Psoas muscle (tissue), 8 donors: Measurements from ENCODE around the gene SPSB1. TPM values are rescaled to one million over a fixed set of nuclear protein-coding genes. Genes with fewer than 3 reads are reported as not detected.

Source experiments
- ATAC-seq, 4 donors: fragments of 200-7000 bp; cut with Tn5 transposase; one replicate each; pipeline ENCODE4 v1.9.1; 2020; ENCODE audit warnings: moderate library complexity in 3 of 4, mild to moderate bottlenecking in 2 of 4
- DNase-seq, 2 donors: peaks; one replicate each; pipeline ENCODE4 v3.0.0-alpha.2; 2020
- H3K27ac ChIP-seq: fragments of 200-600 bp; one replicate; pipeline ENCODE4 v1.8.0; 2022
- H3K27me3 ChIP-seq, 3 donors: fragments of 200-600 bp in 1 of 3; one replicate each; pipeline versions ENCODE4 v1.6.1 to v1.8.0; 2013 to 2022; ENCODE audit warnings: low read length in 2 of 3, mild to moderate bottlenecking in 2 of 3, moderate library complexity in 1 of 3; ENCODE audit not compliant: insufficient read depth in 3 of 3
- H3K36me3 ChIP-seq, 2 donors: fragments of 200-600 bp in 1 of 2; one replicate each; pipeline versions ENCODE4 v1.6.1 to v1.8.0; 2013 to 2022; ENCODE audit warnings: low read depth in 1 of 2, mild to moderate bottlenecking in 1 of 2, moderate library complexity in 1 of 2; ENCODE audit not compliant: insufficient read depth in 1 of 2
- H3K4me1 ChIP-seq: fragments of 200-600 bp; one replicate; pipeline ENCODE4 v1.8.0; 2022
- H3K4me3 ChIP-seq: fragments of 200-600 bp; one replicate; pipeline ENCODE4 v1.8.0; 2022; ENCODE audit warnings: mild to moderate bottlenecking
- H3K9me3 ChIP-seq: fragments of 200-600 bp; one replicate; pipeline ENCODE4 v1.8.0; 2022
- CTCF ChIP-seq: fragments of 200-600 bp; IDR thresholded peaks from one replicate; pipeline ENCODE4 v1.8.0; 2022; ENCODE audit warnings: antibody characterized with exemption
- WGBS, 3 donors: extraction: QIAGEN DNeasy Blood & Tissue Kit; methylation state at CpG; one replicate each; pipeline versions ENCODE4 v1.1.6 to v1.1.7; 2013; 5-methylcytosine and 5-hydroxymethylcytosine counted together
- intact Hi-C, 2 donors: fragments of 100-400 bp; cut with DNase I; formaldehyde crosslinking; loops; one replicate each; pipeline versions ENCODE4 v1.11.0 to v1.14.2; 2022
- polyA plus RNA-seq, 3 donors: library from polyadenylated mRNA; stranded (reverse); fragments of 200-250 nt; gene quantifications; one replicate each; pipeline ENCODE4 v1.2.3, GENCODE V29; 2013
- total RNA-seq, 4 donors: library from RNA; stranded (reverse); fragmentation: NEBNext Ultra II Directional in 2 of 4; extraction: Animal tissue kit (Norgen Biotek cat#: 25700) in 2 of 4; gene quantifications; one replicate each; pipeline versions ENCODE4 v1.2.1 to v1.2.4, GENCODE V29; 2021 to 2023
- donor health status: healthy with polysubstance abuse.
- donor health status: DM: no; HTN: no; CAD: no; lungs with moderate emphysema.
- donor health status: Bipolar disorder and iron deficiency.
- donor health status: healthy.
- donor health status: DM: yes; HTN: yes; CAD: no.
- donor health status: DM: no; HTN: no; CAD: no.
- donor health status: DM: no; HTN: no; CAD: no.
- donor health status: DM: yes; HTN: yes; CAD: no.

The SPSB1 gene
- total and polyA plus RNA-seq, 7 donors: 12.0 to 60.7 (median 31.3) TPM

DNA sequence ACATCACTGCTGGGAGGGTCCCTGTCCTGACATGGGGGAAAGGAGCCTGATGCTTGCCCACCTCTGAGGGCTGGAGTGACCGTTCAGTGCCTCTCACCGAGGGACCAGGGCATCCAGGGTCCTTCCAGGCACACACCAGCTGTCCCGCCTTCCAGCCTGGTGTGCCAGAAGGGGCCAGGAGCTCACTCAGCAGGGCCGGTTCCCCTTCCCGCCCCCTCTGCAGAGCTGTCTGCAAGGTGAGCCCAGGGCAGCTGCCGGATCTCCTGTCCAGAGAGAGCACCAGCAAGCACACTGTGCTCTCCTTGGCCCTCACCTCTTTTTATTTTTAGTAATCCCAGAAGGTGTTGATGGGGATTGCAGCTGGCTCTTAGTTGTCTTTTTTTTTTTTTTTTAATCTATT lies 41.2 kb upstream of the SPSB1 start:
- Histone ChIP-seq H3K27ac (peak overlapping the region; percentile 81), H3K4me3 (peak overlapping the region; percentile 41), H3K27me3 (no peaks in the 10 kb centered on the region), H3K36me3 (peaks cover 0 to 25% of the 10 kb centered on the region in 2 donors), H3K9me3 (no peaks in the 10 kb centered on the region), H3K4me1 (peaks cover 77% of the 10 kb centered on the region)
- ATAC-seq (peak; percentile 66 to 74 (median 70)), DNase-seq (peak; percentile 77 to 89)
- no peak for TF ChIP-seq CTCF
- WGBS, 3 donors: 3 to 18% (median 14%) methylated on average over 5 to 6 of the region's 6 CpGs
- intact Hi-C loops: loop anchor here in 1 of 2 donors (5.0 kb wide), 1 partner anchor 36 kb away; no protein-coding TSS in a partner anchor

DNA sequence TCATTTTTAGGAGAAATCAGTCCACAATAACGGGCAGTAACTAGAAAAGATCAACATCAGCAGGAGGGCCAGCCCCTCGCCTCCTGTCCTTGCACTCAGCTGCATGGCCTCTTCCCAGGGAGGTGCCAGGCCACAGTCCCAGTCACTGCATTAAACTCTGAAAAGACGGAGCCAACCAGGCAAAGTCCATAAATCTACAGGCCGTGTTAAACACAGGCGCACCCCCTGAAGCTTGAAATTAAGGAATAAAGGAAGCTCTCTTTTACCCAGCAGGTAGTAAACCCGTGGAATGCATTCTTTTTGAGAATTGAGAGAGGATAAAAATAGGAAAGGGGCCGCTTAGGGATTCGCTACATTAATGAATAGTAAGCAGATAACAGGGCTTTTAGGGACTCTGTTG lies 39.7 kb upstream of the SPSB1 start:
- no peak for TF ChIP-seq CTCF
- peak overlapping the region; percentile 81 for H3K27ac ChIP-seq
- WGBS, 3 donors: 29 to 45% (median 30%) methylated on average over 8 of the region's 8 CpGs
- intact Hi-C loops: loop anchor here in 1 of 2 donors (5.0 kb wide), 1 partner anchor 34 kb away; no protein-coding TSS in a partner anchor
- no peak overlapping the region for H3K4me3 ChIP-seq
- DNase-seq (peak in 1 of 2 donors; percentile 46), ATAC-seq (no peak)
- no peaks in the 10 kb centered on the region for H3K9me3 ChIP-seq
- no peaks in the 10 kb centered on the region for H3K27me3 ChIP-seq
- peaks cover 76% of the 10 kb centered on the region for H3K4me1 ChIP-seq
- H3K36me3 ChIP-seq: peaks cover 0 to 11% of the 10 kb centered on the region in 2 donors

DNA sequence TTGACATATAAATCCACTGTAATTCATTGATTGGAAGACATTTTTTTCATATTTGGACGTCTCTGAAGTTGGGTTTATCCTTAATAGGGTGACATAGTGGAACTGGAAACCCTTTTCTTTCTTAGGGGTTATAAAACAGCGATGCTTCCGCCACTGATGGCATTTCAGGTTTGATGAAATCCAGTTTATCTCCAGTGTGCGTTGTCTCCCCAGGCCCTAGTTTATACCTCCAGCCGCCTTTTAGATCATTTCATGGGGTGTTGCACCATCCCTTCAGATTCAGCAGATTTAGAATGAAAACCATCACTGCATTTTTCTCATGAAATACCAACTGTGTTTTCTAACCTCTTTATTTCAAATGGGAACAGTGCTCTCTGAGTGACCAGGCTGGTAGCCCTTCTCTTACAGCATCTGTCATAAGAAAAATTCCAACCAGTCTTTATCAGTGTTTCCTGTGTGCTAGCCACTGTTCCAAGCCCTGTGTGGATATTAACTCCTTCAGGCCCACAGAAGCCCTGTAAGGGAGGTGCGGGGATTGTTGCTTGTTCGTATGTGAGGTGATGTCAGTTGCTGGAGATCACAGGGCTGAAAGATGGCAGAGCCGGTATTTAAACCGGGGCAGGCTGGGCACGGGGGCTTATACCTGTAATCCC lies 39.1 kb upstream of the SPSB1 start:
- DNase-seq (no peak), ATAC-seq (no peak)
- TF ChIP-seq CTCF: no peak
- Histone ChIP-seq H3K27ac (peak overlapping the region; percentile 81), H3K36me3 (peaks cover 3 to 9% of the 10 kb centered on the region in 2 donors), H3K9me3 (no peaks in the 10 kb centered on the region), H3K4me3 (no peak overlapping the region), H3K4me1 (peaks cover 74% of the 10 kb centered on the region), H3K27me3 (no peaks in the 10 kb centered on the region)
- intact Hi-C loops: loop anchor here in 1 of 2 donors (5.0 kb wide), 1 partner anchor 34 kb away; no protein-coding TSS in a partner anchor
- WGBS, 3 donors: 64 to 81% (median 66%) methylated on average over 10 of the region's 10 CpGs

DNA sequence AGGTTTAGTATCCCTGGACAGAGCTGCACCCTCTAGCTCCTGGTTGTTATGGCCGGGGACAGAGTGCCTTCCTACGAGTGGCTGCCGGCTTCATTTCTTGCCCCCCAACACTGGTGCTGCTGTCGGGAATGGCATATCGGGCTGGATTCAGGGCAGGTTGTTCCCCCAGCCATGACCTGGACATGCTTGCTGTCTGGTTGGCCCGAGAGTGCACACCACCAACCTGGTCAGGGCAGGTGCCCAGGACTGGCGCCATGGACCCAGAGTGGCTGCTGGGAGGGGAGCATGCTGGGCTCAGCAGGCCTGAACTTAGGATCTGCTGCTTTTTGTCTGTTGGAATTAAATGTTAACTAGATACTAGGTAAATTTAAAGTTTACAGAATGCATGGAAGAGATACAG lies 36.4 kb upstream of the SPSB1 start:
- WGBS, 3 donors: 62 to 86% (median 66%) methylated on average over 7 of the region's 7 CpGs
- peak overlapping the region; percentile 63 for H3K27ac ChIP-seq
- H3K27me3 ChIP-seq: no peaks in the 10 kb centered on the region
- H3K4me3 ChIP-seq: no peak overlapping the region
- peaks cover 47% of the 10 kb centered on the region for H3K4me1 ChIP-seq
- TF ChIP-seq CTCF: no peak
- H3K36me3 ChIP-seq: peaks cover 4 to 12% of the 10 kb centered on the region in 2 donors
- DNase-seq (peak in 1 of 2 donors; percentile 39), ATAC-seq (no peak)
- H3K9me3 ChIP-seq: no peaks in the 10 kb centered on the region
- intact Hi-C loops: no loop called here
